ENCODE measurements around the gene CLK4.

- TF ChIP-seq CTCF (IDR thresholded peaks at IDR 0.05) (no peak), POLR2A (IDR thresholded peaks at IDR 0.05) (no peak)
These were observed 54.2 kb downstream of the CLK4 start for GRCh38 chr5:178572617-178573016.
